GM18508 (cell line): ENCODE data around the gene PRKACB.

Experiments used
- ATAC-seq: cut with Tn5 transposase; IDR thresholded peaks from one replicate; pipeline ENCODE4 v1.9.1; 2021; ENCODE audit warnings: moderate number of reproducible peaks; ENCODE audit not compliant: insufficient read depth, unreplicated experiment

The PRKACB gene

GRCh38 chr1:84155517-84155916 is 11.4 kb downstream of the PRKACB start:
- no peak for ATAC-seq

- ATAC-seq, result no peak
These were observed 12.1 kb downstream of the PRKACB start for GRCh38 chr1:84156210-84156621.

GRCh38 chr1:84159533-84160240 is 15.6 kb downstream of the PRKACB start:
- ATAC-seq, result no peak

- no peak for ATAC-seq
These were observed 18.2 kb downstream of the PRKACB start for GRCh38 chr1:84162295-84162694.

- ATAC-seq, result no peak
These were observed 19.3 kb downstream of the PRKACB start for GRCh38 chr1:84163123-84163931.

- ATAC-seq, result no peak
These were observed 20.1 kb downstream of the PRKACB start for GRCh38 chr1:84164161-84164560.

GRCh38 chr1:84164567-84165021 is 20.5 kb downstream of the PRKACB start:
- ATAC-seq, result no peak

- ATAC-seq, result no peak
These were observed 21.5 kb downstream of the PRKACB start for GRCh38 chr1:84165601-84166000.

GRCh38 chr1:84166797-84167196 is 22.7 kb downstream of the PRKACB start:
- peak; percentile 98 for ATAC-seq

GRCh38 chr1:84168783-84169182 is 24.7 kb downstream of the PRKACB start:
- ATAC-seq, result no peak

- ATAC-seq, result no peak
These were observed 26.1 kb downstream of the PRKACB start for GRCh38 chr1:84170171-84170570.

- ATAC-seq, result no peak
These were observed 27.4 kb downstream of the PRKACB start for GRCh38 chr1:84171481-84171880.

- ATAC-seq, result no peak
These were observed 30.0 kb downstream of the PRKACB start for GRCh38 chr1:84174051-84174556.

- no peak for ATAC-seq
These were observed 37.4 kb downstream of the PRKACB start for GRCh38 chr1:84181350-84182005.

GRCh38 chr1:84190455-84190854 is 46.4 kb downstream of the PRKACB start:
- no peak for ATAC-seq

- no peak for ATAC-seq
These were observed 48.6 kb downstream of the PRKACB start for GRCh38 chr1:84192681-84193080.

GRCh38 chr1:84198832-84199231 is 54.8 kb downstream of the PRKACB start:
- ATAC-seq, result no peak

- no peak for ATAC-seq
These were observed 55.2 kb downstream of the PRKACB start for GRCh38 chr1:84199257-84199656.

- ATAC-seq, result no peak
These were observed 58.1 kb downstream of the PRKACB start for GRCh38 chr1:84202126-84202525.

GRCh38 chr1:84206375-84206774 is 62.3 kb downstream of the PRKACB start:
- no peak for ATAC-seq

- no peak for ATAC-seq
These were observed 64.9 kb downstream of the PRKACB start for GRCh38 chr1:84208935-84209334.
